HG03175 (cell line): ENCODE measurements around the gene RIPOR2.
A peak's percentile ranks its signal among the peaks of the same experiment; 100 is the strongest.

Experiments used
- ATAC-seq: cut with Tn5 transposase; IDR thresholded peaks from one replicate; pipeline ENCODE4 v1.9.1; 2021; ENCODE audit warnings: mild to moderate bottlenecking, moderate library complexity; ENCODE audit not compliant: unreplicated experiment

Gene RIPOR2

DNA sequence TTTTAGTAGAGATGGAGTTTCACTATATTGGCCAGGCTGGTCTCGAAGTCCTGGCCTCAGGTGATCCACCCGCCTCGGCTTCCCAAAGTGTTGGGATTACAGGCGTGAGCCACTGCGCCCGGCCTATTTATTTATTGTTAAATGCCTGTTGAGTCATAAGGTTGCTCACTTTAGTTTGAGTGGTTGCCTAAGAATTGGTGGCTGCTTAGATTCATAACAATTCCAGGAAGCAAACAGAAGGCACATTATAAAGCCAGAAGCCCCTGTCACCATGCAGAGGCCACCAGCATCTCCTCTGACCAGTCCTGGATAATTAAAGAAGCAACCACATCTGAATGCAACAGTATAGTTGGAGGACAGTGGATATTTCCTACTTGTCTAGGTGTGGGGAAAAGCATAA, 113.1 kb downstream of the RIPOR2 start:
- ATAC-seq: no peak

DNA sequence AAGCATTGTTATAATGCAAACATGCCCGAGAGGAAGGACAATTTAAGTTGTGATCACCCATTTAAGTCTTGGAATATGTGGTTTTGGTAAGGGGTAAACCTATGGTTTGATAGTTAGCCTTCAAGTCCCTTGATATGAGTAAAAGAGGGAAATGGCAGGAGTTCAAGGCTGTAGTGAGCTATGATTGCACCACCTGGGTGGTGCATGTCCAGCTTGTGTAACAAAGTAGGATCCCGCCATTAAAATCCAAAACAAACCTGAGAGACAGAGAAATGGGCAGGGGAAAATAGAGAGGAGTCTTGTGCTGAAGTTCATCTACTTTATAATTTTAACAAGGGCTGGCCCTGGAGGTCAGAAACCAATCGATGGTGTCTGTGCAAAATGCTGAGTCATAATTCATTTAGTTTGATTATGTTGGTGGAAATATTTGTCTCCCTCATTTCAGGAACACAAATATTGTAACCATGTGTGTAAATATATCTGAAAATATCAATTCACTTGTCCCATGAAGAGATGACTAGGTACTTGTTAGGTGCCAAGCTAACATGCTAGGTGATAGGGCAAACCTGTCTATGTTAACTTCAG, 113.8 kb downstream of the RIPOR2 start:
- no peak for ATAC-seq

DNA sequence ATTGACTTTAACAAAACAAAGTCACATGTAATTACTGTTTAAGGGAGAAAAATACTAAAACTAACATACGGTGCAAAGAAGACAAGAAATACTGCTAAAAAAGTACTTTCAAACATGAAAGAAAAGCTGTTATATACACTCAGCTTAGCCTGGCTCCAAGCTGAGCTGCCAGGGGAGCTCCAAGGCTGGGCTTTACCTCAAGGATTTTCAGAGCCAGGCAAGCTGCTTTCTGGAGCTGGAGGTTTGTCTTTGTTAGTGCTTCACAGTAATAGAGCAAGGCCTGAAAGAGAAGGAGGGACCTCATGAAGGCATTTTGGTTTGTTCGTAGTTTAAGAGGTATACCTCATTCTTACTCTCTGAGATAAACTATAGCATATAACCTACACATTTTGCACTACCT, 117.4 kb downstream of the RIPOR2 start:
- no peak for ATAC-seq

DNA sequence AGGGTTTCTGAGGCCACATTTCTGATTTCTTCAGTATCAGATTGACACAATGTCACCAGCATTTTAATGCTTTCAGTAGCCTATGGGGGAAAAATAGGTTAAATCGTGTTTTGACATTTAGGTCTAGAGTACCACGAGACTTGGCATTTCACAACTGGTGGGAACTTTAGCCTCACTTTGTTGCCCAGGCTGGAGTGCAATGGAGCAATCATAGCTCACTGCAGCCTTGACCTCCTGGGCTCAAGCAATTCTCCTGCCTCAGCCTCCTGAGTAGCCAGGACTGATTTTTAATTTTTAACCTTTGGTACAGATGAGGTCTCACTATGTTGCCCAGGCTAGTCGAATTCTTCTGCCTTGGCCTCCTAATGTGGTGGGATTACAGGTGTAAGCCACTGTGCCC, 126.0 kb downstream of the RIPOR2 start:
- no peak for ATAC-seq

DNA sequence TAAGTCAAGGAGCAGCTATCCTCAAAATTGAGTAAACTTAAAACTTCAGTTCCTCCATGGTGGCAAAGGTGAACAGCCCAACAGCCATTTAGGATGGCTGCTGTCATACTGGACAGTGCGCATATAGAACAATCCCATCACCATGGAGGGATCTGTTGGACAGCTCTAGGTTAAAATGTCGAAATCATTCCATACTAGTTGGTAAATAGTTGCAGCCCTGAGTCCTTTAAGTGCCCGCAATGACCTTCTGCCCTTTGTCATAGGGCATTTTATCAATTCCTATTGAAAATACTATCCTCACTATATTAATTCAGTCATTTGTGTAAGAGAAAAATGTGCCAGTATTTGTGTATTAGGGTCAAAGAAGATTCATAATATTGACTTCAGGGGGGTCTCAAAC, 128.2 kb downstream of the RIPOR2 start:
- ATAC-seq: no peak

DNA sequence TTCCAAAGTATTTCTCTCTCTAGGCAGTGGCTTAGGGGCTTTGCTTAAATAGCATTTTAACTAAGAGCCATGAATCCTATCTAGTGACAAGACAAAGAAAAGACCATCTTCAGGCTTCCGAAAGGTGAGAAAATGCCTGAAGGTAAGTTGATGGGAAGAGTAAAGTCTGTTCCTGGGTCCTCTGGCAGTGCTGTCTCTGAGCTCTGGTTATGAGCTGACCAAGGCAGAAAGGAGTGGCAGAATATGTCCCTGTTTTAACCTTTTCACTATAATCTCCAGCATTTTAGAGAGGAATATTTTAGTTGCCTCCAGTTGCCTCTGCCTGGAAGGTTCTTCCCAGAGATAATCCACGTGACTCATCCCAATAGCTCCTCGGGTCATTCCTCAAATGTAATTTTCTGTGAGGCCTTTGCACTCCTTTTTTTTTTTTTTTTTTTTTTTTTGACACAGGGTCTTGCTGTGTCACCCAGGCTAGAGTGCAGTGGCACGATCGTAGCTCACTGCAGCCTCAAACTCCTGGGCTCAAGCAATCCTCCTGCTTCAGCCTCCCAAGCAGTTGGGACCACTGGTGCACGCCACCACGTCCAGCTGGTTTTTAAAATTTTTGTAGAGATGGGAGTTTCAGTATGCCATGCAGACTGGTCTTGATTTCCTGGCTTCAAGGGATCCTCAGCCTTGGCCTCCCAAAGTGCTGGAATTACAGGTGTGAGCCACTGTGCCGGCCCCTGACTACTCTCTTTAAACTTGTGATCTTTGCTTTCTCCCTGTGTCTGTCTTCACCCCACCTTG, 133.3 kb downstream of the RIPOR2 start:
- no peak for ATAC-seq

DNA sequence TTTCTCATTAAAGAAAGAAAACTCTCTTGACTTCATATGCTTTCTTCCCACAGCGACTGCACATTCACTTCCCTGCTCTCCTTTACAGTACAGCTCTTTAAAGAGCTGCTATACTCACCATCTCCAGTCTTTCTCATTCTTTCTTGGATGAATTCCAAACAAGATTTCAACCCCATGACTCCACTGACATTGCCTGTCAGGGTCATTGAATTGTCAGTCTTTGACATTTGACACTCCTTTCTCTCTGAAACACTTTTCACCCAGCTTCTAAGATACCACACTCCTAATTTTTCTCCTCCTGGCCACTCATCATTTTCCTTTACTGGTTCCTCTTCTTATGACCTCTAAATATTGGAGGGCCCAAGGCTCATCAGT, 136.2 kb downstream of the RIPOR2 start:
- ATAC-seq: no peak

DNA sequence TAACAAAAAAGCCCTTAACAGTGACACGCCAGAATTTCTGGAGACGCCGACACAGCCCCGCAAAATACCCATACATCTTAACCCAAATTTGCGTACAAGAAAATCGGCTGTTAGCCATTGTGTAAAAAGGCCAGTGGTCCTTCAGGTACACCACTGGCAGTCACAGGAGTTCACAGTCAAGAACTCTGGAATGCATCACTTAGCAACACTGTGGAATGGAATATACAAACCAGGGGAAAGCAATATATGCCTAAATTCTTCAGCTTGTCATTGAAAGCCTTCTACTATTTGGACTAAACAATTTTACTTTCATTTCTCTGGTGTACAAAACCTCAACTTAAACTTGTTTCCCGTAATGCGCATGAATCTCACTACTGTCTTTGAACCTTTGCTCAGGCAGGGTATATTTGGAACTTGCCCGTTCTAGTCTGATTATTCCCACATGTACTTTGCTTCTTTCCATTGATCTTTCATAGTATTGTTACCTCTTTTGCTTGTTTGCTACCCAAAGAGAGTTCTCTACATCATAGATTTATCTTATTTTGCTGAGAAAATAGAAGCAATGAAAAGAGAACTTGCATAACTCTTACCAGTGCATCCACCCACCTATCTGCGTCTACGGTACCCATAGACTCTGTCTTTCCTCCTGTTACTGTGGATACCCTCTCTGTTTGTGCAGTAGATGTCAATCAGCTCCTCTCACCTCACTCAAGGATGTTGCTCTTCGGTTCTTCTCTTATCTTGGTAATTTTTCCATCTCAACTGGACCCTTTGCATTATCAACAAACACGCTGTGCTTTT, 136.8 kb downstream of the RIPOR2 start, which contains the start of gene ARMH2:
TSS of gene ARMH2 (minus strand) at position 178 of the 801 bp plus-strand sequence. CDS start at position 118, 60 bp downstream.
- no peak for ATAC-seq

DNA sequence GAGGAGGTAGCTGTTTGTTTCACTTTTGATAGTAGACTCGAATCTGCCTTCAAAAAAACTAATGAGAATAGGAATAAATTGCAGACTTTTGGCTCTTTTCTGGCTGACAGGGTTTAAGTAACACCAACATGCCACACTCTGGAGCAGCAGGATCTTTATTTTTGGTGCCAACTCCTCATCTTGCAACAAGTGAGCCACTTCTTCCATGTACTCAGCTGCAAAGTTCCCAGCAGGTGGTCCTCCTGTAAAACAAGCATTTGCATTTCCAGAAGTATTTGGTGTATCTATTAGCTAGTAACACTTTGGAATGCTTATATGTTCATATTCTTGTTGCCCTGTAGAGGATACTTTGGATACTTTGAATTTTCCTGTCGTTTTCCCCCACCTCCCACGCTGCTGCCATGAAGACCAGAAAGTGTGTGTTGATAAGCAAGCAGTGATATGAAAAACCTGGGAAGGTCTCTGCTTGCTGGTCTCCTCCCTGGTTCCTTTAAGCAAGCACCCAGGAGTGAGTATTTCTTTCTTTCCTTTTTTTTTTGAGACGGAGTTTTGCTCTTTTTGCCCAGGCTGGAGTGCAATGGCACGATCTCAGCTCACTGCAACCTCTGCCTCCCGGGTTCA, 138.1 kb downstream of the RIPOR2 start:
- no peak for ATAC-seq

DNA sequence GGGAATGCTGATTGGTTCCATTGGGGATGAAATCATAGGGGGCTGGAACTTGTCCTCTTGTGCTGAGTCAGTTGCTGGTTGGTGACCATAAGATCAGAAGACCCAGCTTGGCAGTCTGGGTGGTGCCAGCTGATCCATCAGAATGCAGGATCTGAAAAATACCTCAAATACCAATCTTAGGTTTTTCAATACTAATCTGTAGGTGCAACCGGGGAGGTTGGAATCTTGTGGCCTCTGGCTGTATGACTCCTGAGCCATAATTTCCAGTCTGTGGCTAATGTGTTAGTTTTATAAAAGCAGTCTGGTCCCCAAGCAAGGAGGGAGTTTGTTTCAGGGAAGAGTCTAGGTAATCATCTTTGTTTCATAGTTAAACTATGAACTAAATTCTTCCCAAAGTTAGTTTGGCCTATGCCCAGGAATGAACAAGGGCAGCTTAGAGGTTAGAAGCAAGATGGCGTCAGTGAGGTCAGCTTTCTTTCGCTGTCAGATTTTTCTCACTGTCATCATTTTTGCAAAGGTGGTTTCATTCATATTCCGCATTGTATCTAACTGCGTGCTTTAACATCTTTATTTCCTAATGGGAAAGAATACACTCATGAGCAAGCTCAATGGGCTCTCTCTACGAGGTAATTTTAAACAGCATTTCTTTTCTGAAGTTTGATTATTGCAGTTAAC, 139.0 kb downstream of the RIPOR2 start:
- no peak for ATAC-seq

DNA sequence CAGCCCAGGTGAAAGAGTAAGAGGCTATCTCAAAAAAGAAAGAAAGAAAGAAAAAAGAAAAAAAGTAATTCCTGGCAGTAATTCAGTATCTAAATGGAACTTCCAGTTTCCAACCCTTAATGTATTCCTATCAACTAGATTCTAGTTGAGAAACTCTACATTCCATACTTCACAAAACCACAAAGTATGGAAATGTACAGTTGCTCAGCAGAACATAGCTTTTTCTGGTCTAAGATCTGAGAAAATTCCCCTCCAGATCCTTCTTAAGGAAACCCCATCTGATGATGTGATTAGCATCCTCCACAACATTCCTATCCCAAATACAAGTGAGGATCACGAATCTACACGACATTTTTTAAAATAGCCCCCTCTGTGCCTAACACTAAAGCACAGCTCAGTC, 140.7 kb downstream of the RIPOR2 start:
- ATAC-seq: no peak

DNA sequence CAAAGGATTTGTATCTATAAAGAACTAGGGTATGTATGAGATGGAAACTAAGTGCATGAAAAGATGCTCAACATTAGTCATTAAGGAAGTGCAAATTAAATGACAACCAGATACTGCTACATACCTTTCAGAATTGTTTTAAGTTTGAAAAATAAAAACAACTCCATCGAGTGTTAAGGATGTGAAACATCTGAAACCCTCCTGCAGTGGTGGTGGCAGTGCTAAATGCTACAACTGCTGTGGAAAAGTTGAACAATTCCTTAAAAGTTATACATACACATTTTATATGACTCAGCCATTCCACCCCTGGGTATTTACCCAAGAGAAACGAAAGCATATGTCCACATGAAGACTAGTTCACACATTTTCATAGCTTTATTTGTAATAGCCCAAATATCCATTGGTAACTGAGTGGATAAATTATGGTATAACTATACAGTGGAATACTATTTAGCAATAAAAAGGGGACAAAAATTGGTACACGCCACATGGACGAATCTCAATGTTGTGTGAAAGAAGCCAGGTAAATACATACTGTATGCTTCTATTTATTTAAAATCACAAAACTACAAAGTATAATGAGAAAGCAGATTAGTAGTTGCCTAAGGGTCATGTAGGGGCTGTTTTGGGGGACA, 147.6 kb downstream of the RIPOR2 start:
- no peak for ATAC-seq

DNA sequence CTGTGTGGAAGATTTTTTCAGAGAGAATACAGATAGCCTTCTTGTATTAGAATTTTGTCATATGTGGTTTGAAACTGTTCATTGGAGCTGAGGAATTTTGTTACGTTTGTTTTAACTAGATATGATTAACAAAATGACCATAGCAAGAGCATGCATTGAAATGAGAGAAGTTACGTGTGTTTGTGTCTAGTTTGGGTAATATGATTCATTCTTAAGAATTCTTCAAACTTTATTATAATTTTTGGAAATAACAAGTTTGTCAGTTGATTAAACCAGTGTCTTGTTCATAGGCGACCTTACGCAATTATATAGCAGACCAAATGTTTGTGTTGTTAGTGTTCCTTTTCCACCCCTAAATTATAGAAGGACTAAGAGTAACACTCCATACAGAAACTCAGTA, 155.6 kb downstream of the RIPOR2 start:
- no peak for ATAC-seq

DNA sequence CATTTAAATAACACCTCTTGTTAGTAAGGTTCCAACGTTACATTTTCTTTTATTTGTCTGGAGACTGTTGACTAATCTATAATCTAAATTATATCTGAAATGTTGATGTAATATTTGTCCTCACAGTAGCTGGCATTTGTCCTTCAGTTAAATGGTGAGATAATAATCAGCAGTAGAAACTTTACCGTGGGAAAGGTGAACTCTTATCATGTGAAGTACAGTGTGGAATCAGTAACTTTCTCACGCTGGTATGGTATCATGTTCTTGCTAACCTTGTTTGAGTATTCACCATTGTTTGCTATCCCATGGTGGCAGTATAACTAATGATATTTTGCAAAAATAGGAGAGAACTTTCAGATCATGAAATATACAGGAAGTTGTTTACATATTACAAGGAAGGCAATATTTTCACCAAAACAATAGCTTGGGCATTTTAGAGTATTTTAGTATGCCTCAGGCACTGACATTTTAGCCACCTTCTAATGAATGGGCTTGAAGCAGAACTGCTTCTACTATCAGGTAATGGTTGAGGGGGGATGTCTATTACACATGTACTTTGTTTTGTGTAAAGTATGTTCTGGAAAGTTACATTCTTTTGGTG, 156.2 kb downstream of the RIPOR2 start:
- no peak for ATAC-seq

DNA sequence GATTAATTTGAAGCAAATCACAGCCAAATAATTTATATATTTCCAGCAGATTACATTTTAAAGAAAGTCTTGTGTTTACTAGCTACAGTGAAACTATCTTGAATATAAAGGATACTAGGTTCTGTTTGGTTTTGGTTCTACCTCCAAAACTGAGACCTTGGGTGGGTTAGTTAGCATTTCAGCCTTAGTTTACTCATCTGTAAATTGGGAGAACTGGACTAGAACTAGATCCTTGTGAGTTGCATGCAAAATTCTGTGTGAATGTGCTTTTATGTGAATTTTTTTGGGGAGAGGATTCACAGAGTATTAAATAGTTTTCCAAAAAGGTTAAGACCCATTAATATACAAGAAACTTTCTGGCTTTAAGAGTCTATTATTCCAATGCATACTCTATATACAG, 156.9 kb downstream of the RIPOR2 start:
- ATAC-seq: no peak

DNA sequence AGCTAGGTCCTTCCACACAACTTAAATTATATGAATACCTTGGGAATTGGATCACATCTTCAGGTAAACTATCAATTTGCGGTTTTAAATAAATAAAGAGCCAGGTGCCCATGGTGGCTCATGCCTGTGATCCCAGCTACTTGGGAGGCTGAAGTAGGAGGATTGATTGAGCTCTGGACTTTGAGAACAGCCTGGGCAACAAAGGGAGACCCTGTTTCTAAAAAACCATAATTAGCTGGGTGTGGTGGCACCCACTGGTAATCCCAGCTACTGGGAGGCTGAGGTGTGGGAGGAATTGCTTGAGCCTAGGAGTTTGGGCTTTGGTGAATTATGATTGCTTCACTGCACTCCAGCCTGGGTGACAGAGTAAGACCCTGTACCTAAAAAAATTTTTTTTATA, 157.6 kb downstream of the RIPOR2 start:
- ATAC-seq: no peak

DNA sequence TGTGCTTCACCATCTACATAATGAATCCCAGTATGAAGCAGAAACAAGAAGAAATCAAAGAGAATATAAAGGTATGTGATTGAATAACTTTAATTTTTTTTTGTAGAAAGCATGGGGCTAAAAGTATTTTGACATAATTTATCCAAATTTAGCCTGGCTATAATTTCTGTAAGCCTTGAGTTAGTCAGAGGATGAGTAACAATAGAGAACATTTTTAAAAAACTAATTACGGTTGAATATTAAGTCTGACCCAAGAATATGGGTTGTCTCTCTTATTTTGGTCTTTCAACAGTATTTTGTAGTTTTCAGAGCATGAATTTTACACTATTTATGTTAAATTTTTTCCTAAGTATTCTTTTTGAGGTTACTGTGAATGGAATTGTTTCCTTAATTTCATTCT, 158.5 kb downstream of the RIPOR2 start:
- no peak for ATAC-seq

DNA sequence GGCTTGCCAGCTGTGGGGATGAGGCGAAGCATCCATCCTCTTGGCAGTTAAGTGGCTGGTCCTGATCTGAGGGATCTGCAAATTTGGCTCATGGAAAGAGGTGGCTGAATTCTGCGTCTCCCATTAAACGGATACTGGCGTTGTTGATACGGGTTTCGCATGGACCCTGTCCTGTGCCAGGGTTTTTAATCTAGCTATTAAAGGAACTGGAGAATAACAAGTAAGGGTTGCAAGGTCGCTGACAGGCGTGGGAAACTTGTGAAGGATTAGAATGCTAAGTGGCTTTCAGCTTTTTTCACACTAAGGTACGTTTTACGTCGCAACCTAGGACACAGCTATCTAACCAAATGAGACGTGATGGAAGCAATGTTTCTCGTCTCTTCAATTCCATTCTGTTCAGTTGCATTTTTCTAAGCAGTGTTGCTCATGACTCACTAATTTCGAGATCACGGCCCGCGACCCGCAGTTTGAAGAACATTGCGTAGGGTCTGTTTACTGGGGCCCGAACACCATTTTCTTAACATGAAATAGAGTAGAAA, 160.2 kb downstream of the RIPOR2 start:
- peak; percentile 4 for ATAC-seq

DNA sequence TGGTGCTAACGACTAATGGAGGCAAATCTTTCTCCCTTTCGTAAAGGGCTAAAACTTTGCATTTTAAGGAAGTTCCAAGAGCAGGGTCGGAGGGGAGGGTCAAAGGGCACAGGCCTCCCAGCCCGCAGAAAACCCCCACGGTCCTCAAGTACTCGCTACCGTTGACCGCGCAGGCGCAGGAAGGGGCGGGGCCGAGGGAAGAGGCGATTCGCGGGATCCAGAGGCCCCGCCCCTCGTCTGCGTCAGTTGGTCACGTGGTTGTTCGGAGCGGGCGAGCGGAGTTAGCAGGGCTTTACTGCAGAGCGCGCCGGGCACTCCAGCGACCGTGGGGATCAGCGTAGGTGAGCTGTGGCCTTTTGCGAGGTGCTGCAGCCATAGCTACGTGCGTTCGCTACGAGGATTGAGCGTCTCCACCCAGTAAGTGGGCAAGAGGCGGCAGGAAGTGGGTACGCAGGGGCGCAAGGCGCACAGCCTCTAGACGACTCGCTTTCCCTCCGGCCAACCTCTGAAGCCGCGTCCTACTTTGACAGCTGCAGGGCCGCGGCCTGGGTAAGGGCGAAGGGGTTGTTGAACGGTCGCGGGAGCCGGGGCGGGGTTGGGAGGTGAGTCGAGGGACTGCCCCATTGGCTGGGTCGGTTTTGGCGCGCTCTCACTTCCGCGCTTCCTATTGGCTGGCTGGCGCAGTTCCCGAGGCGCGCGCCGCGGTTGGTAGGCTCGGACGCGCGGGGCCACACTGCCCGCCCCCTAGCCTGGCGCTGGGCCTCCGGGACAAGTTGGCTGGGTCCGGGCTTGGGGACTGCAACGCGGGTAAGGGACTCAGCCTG, 160.9 kb downstream of the RIPOR2 start, which contains the start of gene GMNN:
TSS of gene GMNN (plus strand) at position 242 of the 824 bp plus-strand sequence. CDS start 2,310 bp downstream, outside the sequence.
- peak; percentile 93 for ATAC-seq
